ENCODE results near the gene PTGER2.

DNA sequence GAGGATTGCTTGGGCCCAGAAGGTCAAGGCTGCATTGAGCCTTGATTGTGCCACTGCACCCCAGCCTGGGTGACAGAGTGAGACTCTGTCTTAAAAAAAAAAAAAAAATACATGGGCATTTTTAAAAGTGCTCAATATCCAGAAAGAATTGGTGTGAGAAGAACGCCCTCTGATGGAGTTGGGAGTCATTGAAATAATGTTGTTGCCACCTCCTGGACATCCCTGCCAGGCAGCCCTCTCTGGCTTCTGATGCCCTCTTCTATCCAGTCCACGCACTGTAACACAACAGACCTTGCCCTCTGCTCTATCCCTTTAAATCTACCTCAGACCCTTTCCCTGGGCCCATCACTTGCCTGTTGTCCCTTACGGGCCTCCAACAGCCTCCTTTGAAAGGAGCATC, 41.7 kb upstream of the PTGER2 start:
- TF ChIP-seq, protein P1, sequence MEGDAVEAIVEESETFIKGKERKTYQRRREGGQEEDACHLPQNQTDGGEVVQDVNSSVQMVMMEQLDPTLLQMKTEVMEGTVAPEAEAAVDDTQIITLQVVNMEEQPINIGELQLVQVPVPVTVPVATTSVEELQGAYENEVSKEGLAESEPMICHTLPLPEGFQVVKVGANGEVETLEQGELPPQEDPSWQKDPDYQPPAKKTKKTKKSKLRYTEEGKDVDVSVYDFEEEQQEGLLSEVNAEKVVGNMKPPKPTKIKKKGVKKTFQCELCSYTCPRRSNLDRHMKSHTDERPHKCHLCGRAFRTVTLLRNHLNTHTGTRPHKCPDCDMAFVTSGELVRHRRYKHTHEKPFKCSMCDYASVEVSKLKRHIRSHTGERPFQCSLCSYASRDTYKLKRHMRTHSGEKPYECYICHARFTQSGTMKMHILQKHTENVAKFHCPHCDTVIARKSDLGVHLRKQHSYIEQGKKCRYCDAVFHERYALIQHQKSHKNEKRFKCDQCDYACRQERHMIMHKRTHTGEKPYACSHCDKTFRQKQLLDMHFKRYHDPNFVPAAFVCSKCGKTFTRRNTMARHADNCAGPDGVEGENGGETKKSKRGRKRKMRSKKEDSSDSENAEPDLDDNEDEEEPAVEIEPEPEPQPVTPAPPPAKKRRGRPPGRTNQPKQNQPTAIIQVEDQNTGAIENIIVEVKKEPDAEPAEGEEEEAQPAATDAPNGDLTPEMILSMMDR (IDR thresholded peaks at IDR 0.05; ENCODE audit: borderline replicate concordance, extremely low read depth, low read length, poor library complexity, severe bottlenecking), result peak; percentile 55
- TF ChIP-seq EZH2 (IDR thresholded peaks at IDR 0.05; ENCODE audit: borderline replicate concordance, low read depth, low read length, severe bottlenecking), result no peak
